Measurements from ENCODE around the gene NT5C2. TPM values are rescaled to one million over a fixed set of nuclear protein-coding genes. Genes with fewer than 3 reads are reported as not detected.

Gene NT5C2
- total RNA-seq, 1 donor from 2014 or later, result 105 TPM

GRCh38 chr10:103202319-103202718, 9.2 kb upstream of the NT5C2 start:
- no peaks in the 10 kb centered on the region for H3K27me3 ChIP-seq (ENCODE audit: control insufficient read depth, insufficient read depth, low read length)
- no peak for FAIRE-seq
- no peak overlapping the region for H3K4me3 ChIP-seq (ENCODE audit: low read depth, low read length)
- no peaks in the 10 kb centered on the region for H3K36me3 ChIP-seq (ENCODE audit: control insufficient read depth, insufficient read depth, low read length)
- TF ChIP-seq CTCF (IDR thresholded peaks at IDR 0.05; ENCODE audit: insufficient read depth, low read length, severe bottlenecking), result no peak
- DNase-seq (ENCODE audit: low read depth), result no peak

DNA sequence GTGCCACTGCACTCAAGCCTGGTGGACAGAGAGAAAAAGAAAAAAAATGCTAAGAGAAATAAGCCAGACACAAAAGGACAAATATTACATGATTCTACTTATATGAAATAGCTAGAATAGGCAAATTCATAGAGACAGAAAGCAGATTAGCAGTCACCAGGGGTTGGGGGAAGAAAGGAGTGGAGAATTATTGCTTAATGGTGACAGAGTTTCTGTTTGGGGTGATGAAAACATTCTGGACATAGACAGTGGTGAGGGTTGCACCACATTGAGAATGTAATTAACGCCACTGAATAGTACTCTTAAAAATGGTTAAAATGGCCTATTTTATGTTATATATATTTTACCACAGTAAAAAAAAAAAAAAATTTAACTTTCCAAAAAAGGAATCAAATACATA, 6.4 kb upstream of the NT5C2 start:
- DNase-seq (ENCODE audit: low read depth) (no peak), FAIRE-seq (no peak)
- H3K27me3 ChIP-seq (ENCODE audit: control insufficient read depth, insufficient read depth, low read length), result no peaks in the 10 kb centered on the region
- TF ChIP-seq CTCF (IDR thresholded peaks at IDR 0.05; ENCODE audit: insufficient read depth, low read length, severe bottlenecking), result no peak
- no peaks in the 10 kb centered on the region for H3K36me3 ChIP-seq (ENCODE audit: control insufficient read depth, insufficient read depth, low read length)
- no peak overlapping the region for H3K4me3 ChIP-seq (ENCODE audit: low read depth, low read length)

- H3K36me3 ChIP-seq (ENCODE audit: control insufficient read depth, insufficient read depth, low read length), result no peaks in the 10 kb centered on the region
- no peaks in the 10 kb centered on the region for H3K27me3 ChIP-seq (ENCODE audit: control insufficient read depth, insufficient read depth, low read length)
- FAIRE-seq (no peak), DNase-seq (ENCODE audit: low read depth) (no peak)
- H3K4me3 ChIP-seq (ENCODE audit: low read depth, low read length), result no peak overlapping the region
- no peak for TF ChIP-seq CTCF (IDR thresholded peaks at IDR 0.05; ENCODE audit: insufficient read depth, low read length, severe bottlenecking)
Observed at GRCh38 chr10:103198648-103199047, 5.6 kb upstream of the NT5C2 start.

DNA sequence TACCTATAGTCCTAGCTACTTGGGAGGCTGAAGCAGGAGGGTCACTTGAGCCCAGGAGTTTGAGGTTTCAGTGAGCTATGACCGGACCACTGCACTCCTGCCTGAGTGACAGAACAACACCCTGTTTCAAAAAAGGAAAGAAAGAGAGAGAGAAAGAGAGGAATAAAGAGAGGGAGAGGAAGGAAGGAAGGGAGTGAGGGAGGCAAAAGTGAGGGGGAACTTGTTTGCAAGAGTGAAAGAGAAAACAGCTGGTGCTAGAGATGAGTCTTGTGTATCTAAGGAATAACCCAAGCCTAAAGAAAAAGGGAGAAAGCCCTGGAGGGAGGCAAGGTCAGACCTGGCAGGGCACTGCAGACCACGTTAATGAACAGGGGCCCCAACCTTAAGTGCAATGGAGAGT, 4.8 kb upstream of the NT5C2 start:
- H3K27me3 ChIP-seq (ENCODE audit: control insufficient read depth, insufficient read depth, low read length), result no peaks in the 10 kb centered on the region
- H3K4me3 ChIP-seq (ENCODE audit: low read depth, low read length), result no peak overlapping the region
- DNase-seq (ENCODE audit: low read depth) (no peak), FAIRE-seq (no peak)
- TF ChIP-seq CTCF (IDR thresholded peaks at IDR 0.05; ENCODE audit: insufficient read depth, low read length, severe bottlenecking), result no peak
- H3K36me3 ChIP-seq (ENCODE audit: control insufficient read depth, insufficient read depth, low read length), result no peaks in the 10 kb centered on the region

DNA sequence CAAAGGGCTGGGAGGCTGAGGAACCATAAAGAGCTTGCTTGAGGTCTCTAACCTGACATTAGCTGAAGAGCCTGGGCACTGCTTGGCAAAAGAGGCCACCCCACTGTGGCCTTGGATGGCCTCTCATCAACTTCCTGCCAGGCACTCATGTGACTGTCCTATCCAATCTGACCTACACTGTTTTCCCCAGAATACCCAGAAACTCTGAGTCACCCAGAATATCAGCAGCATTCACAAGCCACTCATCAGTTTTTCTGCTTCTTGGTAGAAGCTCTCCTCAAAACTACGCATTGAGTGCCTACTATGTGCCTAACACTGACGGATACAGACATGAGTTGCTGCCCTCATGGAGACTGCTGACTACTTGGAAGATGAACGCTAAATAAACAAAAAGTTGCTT, 4.1 kb upstream of the NT5C2 start:
- Histone ChIP-seq H3K36me3 (ENCODE audit: control insufficient read depth, insufficient read depth, low read length) (no peaks in the 10 kb centered on the region), H3K4me3 (ENCODE audit: low read depth, low read length) (no peak overlapping the region), H3K27me3 (ENCODE audit: control insufficient read depth, insufficient read depth, low read length) (no peaks in the 10 kb centered on the region)
- FAIRE-seq (no peak), DNase-seq (ENCODE audit: low read depth) (peak; percentile 77)
- no peak for TF ChIP-seq CTCF (IDR thresholded peaks at IDR 0.05; ENCODE audit: insufficient read depth, low read length, severe bottlenecking)

GRCh38 chr10:103196516-103196915, 3.4 kb upstream of the NT5C2 start:
- H3K36me3 ChIP-seq (ENCODE audit: control insufficient read depth, insufficient read depth, low read length), result no peaks in the 10 kb centered on the region
- TF ChIP-seq CTCF (IDR thresholded peaks at IDR 0.05; ENCODE audit: insufficient read depth, low read length, severe bottlenecking), result no peak
- DNase-seq (ENCODE audit: low read depth), result no peak
- no peak overlapping the region for H3K4me3 ChIP-seq (ENCODE audit: low read depth, low read length)
- no peaks in the 10 kb centered on the region for H3K27me3 ChIP-seq (ENCODE audit: control insufficient read depth, insufficient read depth, low read length)
- FAIRE-seq, result no peak
